ENCODE results near the gene STPG4. TPM values are rescaled to one million over a fixed set of nuclear protein-coding genes. Genes with fewer than 3 reads are reported as not detected.

STPG4 gene
- polyA plus RNA-seq, 3 donors = 0.20 to 0.24 TPM; not detected in 1

GRCh38 chr2:47179388-47179787 lies 24.3 kb upstream of the STPG4 start:
- Mint-ChIP-seq H3K9me3 (peaks cover 0 to 5% (median 2%) of the 10 kb centered on the region in 7 donors), H3K36me3 (peaks cover 0 to 3% of the 10 kb centered on the region in 2 donors), H3K4me3 (peak overlapping the region in 1 of 2 donors; percentile 23), H3K27me3 (ENCODE audit: low read depth in 3 of 3) (peaks cover 0 to 10% (median 4%) of the 10 kb centered on the region in 3 donors), H3K27ac (peak overlapping the region in 6 of 7 donors; percentile 1 to 79 (median 52)), H3K4me1 (peaks cover 36% of the 10 kb centered on the region)
- 6% methylated on average over 3 of the region's 6 CpGs for WGBS (ENCODE audit: insufficient coverage)
- Histone ChIP-seq H3K4me3 (replicated peaks in 1 of 3; ENCODE audit: low read depth in 2 of 3, low read length in 3 of 3) (peak overlapping the region in 1 of 3 experiments; percentile 19), H3K36me3 (replicated peaks in 1 of 2; ENCODE audit: control insufficient read depth in 1 of 2, insufficient read depth in 2 of 2, low read length in 2 of 2) (no peaks in the 10 kb centered on the region), H3K4me1 (ENCODE audit: control insufficient read depth in 1 of 2, insufficient read depth in 2 of 2, low read length in 2 of 2) (peaks cover 28 to 38% of the 10 kb centered on the region in 2 donors), H4K20me1 (ENCODE audit: insufficient read depth, low read length) (peaks cover 16% of the 10 kb centered on the region), H3K27me3 (ENCODE audit: control insufficient read depth in 2 of 2, insufficient read depth in 2 of 2, low read length in 2 of 2) (no peaks in the 10 kb centered on the region), H3K9ac (ENCODE audit: insufficient read depth, low read length, poor library complexity, severe bottlenecking) (no peak overlapping the region), H3K4me2 (replicated peaks; ENCODE audit: extremely low read depth, low read length, poor library complexity, severe bottlenecking) (peak overlapping the region; percentile 39), H3K27ac (ENCODE audit: low read depth in 1 of 2, low read length in 2 of 2) (peak overlapping the region in 1 of 2 donors; percentile 30), H3K79me2 (ENCODE audit: insufficient read depth, low read length) (peaks cover 35% of the 10 kb centered on the region), H3K9me3 (replicated peaks in 1 of 2; ENCODE audit: control insufficient read depth in 1 of 2, insufficient read depth in 1 of 2, low read length in 2 of 2) (no peaks in the 10 kb centered on the region), H2AFZ (ENCODE audit: insufficient read depth, low read depth, low read length, poor library complexity, severe bottlenecking) (no peak overlapping the region)
- no peak for TF ChIP-seq CTCF (IDR thresholded peaks at IDR 0.05)
- peak; percentile 41 to 70 (median 67) for DNase-seq
- intact Hi-C loops (cut with micrococcal nuclease) = no loop called here

- Histone ChIP-seq H3K27ac (ENCODE audit: low read depth in 1 of 2, low read length in 2 of 2) (no peak overlapping the region), H3K27me3 (ENCODE audit: control insufficient read depth in 2 of 2, insufficient read depth in 2 of 2, low read length in 2 of 2) (no peaks in the 10 kb centered on the region), H3K9ac (ENCODE audit: insufficient read depth, low read length, poor library complexity, severe bottlenecking) (no peak overlapping the region), H2AFZ (ENCODE audit: insufficient read depth, low read depth, low read length, poor library complexity, severe bottlenecking) (no peak overlapping the region), H3K79me2 (ENCODE audit: insufficient read depth, low read length) (peaks cover 45% of the 10 kb centered on the region), H3K4me1 (ENCODE audit: control insufficient read depth in 1 of 2, insufficient read depth in 2 of 2, low read length in 2 of 2) (peaks cover 36 to 48% of the 10 kb centered on the region in 2 donors), H3K4me3 (replicated peaks in 1 of 3; ENCODE audit: low read depth in 2 of 3, low read length in 3 of 3) (no peak overlapping the region), H3K4me2 (replicated peaks; ENCODE audit: extremely low read depth, low read length, poor library complexity, severe bottlenecking) (no peak overlapping the region), H4K20me1 (ENCODE audit: insufficient read depth, low read length) (peaks cover 26% of the 10 kb centered on the region), H3K9me3 (replicated peaks in 1 of 2; ENCODE audit: control insufficient read depth in 1 of 2, insufficient read depth in 1 of 2, low read length in 2 of 2) (no peaks in the 10 kb centered on the region), H3K36me3 (replicated peaks in 1 of 2; ENCODE audit: control insufficient read depth in 1 of 2, insufficient read depth in 2 of 2, low read length in 2 of 2) (no peaks in the 10 kb centered on the region)
- no peak overlapping the region for H3K27ac Mint-ChIP-seq
- intact Hi-C loops (cut with micrococcal nuclease) = no loop called here
- WGBS (ENCODE audit: insufficient coverage) = 100% methylated on average over 6 of the region's 6 CpGs
- H3K4me3 Mint-ChIP-seq = no peak overlapping the region
- H3K27me3 Mint-ChIP-seq (ENCODE audit: low read depth in 3 of 3) = peaks cover 0 to 10% (median 4%) of the 10 kb centered on the region in 3 donors
- no peak for TF ChIP-seq CTCF (IDR thresholded peaks at IDR 0.05)
- H3K36me3 Mint-ChIP-seq = peaks cover 2 to 3% of the 10 kb centered on the region in 2 donors
- H3K9me3 Mint-ChIP-seq = peaks cover 0 to 5% (median 2%) of the 10 kb centered on the region in 7 donors
- peaks cover 46% of the 10 kb centered on the region for H3K4me1 Mint-ChIP-seq
- no peak for DNase-seq
These were observed 23.2 kb upstream of the STPG4 start for GRCh38 chr2:47178341-47178740.

All from CD14-positive monocyte (primary cell).